HEK293 (cell line): Measurements from ENCODE around the gene AMN.

Experiments
- CTCF ChIA-PET: fragments of 350-600 bp; formaldehyde crosslinking; extraction: SDS; loops from one replicate; lab custom pipeline; 2021; ENCODE audit warnings: antibody characterized with exemption; lab: Yijun Ruan, JAX
- POLR2A ChIA-PET: fragments of 300-600 bp; formaldehyde crosslinking; extraction: SDS; loops from one replicate; lab custom pipeline; 2020; ENCODE audit warnings: antibody characterized with exemption, inconsistent platforms; lab: Yijun Ruan, JAX
- H3K27ac ChIP-seq: fragments of 200-500 bp; sonication (Bioruptor generic); 2 replicates; pipeline ENCODE4 v1.5.1; 2014; ENCODE audit warnings: low read depth, low read length, control low read depth, inconsistent platforms; ENCODE audit errors: extremely low read depth
- H3K36me3 ChIP-seq, 2 experiments: fragments of 200-500 bp in 1 of 2; sonication (Bioruptor generic) in 1 of 2; 1 replicate in 1 of 2; 2 replicates in 1 of 2; pipeline ENCODE4 v1.5.1; 2014 to 2017; ENCODE audit warnings: inconsistent platforms in 2 of 2, low read length in 2 of 2; ENCODE audit not compliant: control insufficient read depth in 2 of 2, insufficient read depth in 1 of 2
- H3K4me1 ChIP-seq: fragments of 200-500 bp; sonication (Bioruptor generic); 2 replicates; pipeline ENCODE4 v1.5.1; 2014; ENCODE audit warnings: mild to moderate bottlenecking, low read length, inconsistent platforms; ENCODE audit not compliant: control insufficient read depth, insufficient read depth
- H3K4me3 ChIP-seq: 2 replicates; pipeline ENCODE4 v1.5.1; 2011; ENCODE audit warnings: low read depth, mild to moderate bottlenecking, control low read depth, low read length, moderate library complexity
- H3K9me3 ChIP-seq: fragments of 200-500 bp; sonication (Bioruptor generic); 2 replicates; pipeline ENCODE4 v1.5.1; 2014; ENCODE audit warnings: low read depth, low read length, inconsistent platforms; ENCODE audit not compliant: control insufficient read depth, insufficient read depth
- PBX3 ChIP-seq: sonication (generic); formaldehyde crosslinking; IDR thresholded peaks from 2 replicates; pipeline ENCODE4 v1.8.1; 2022; ENCODE audit warnings: mild to moderate bottlenecking, moderate library complexity, missing genetic modification reagents
- PRDM10 ChIP-seq: fragments of 450-650 bp; formaldehyde crosslinking; IDR thresholded peaks from 2 replicates; pipeline ENCODE4 v1.5.1; 2016; ENCODE audit warnings: missing biosample characterization, missing genetic modification characterization
- SP2 ChIP-seq: fragments of 450-650 bp; formaldehyde crosslinking; IDR thresholded peaks from 2 replicates; pipeline ENCODE4 v1.5.1; 2016; ENCODE audit warnings: missing biosample characterization, missing genetic modification characterization
- ZBTB6 ChIP-seq: fragments of 450-650 bp; formaldehyde crosslinking; IDR thresholded peaks from 2 replicates; pipeline ENCODE4 v1.5.1; 2017; ENCODE audit warnings: missing biosample characterization, missing genetic modification characterization
- ZBTB8A ChIP-seq: fragments of 450-650 bp; formaldehyde crosslinking; IDR thresholded peaks from 2 replicates; pipeline ENCODE4 v1.5.1; 2016; ENCODE audit warnings: missing biosample characterization, missing genetic modification characterization
- ZFP37 ChIP-seq: fragments of 450-650 bp; formaldehyde crosslinking; IDR thresholded peaks from 2 replicates; pipeline ENCODE4 v1.5.1; 2016; ENCODE audit warnings: missing biosample characterization, missing genetic modification characterization
- ZFP41 ChIP-seq: fragments of 450-650 bp; formaldehyde crosslinking; IDR thresholded peaks from 2 replicates; pipeline ENCODE4 v1.5.1; 2016; ENCODE audit warnings: missing biosample characterization, missing genetic modification characterization, borderline replicate concordance
- ZNF426 ChIP-seq: fragments of 450-650 bp; formaldehyde crosslinking; IDR thresholded peaks from 2 replicates; pipeline ENCODE4 v1.5.1; 2017; ENCODE audit warnings: missing biosample characterization, missing genetic modification characterization, mild to moderate bottlenecking, inconsistent platforms, moderate library complexity
- ZNF48 ChIP-seq: fragments of 450-650 bp; formaldehyde crosslinking; IDR thresholded peaks from 2 replicates; pipeline ENCODE4 v1.5.1; 2016; ENCODE audit warnings: missing biosample characterization, missing genetic modification characterization
- ZNF518A ChIP-seq: fragments of 450-650 bp; formaldehyde crosslinking; conservative IDR thresholded peaks from 2 replicates; pipeline ENCODE4 v1.5.1; 2016; ENCODE audit warnings: low read depth, missing biosample characterization, missing genetic modification characterization

AMN gene

GRCh38 chr14:102930138-102930752 lies 7.8 kb downstream of the AMN start (continued):
- TF ChIP-seq ZBTB6 (tag by site-specific recombination) = no peak
- TF ChIP-seq ZNF518A (tag by site-specific recombination) = no peak
- no peak for TF ChIP-seq ZNF426 (tag by site-specific recombination)
- TF ChIP-seq SP2 (tag by site-specific recombination) = no peak
- TF ChIP-seq ZNF48 (tag by site-specific recombination) = no peak
- TF ChIP-seq PBX3 (CRISPR knock-in tag) = no peak
- TF ChIP-seq, all 188 proteins: peak for 0

DNA sequence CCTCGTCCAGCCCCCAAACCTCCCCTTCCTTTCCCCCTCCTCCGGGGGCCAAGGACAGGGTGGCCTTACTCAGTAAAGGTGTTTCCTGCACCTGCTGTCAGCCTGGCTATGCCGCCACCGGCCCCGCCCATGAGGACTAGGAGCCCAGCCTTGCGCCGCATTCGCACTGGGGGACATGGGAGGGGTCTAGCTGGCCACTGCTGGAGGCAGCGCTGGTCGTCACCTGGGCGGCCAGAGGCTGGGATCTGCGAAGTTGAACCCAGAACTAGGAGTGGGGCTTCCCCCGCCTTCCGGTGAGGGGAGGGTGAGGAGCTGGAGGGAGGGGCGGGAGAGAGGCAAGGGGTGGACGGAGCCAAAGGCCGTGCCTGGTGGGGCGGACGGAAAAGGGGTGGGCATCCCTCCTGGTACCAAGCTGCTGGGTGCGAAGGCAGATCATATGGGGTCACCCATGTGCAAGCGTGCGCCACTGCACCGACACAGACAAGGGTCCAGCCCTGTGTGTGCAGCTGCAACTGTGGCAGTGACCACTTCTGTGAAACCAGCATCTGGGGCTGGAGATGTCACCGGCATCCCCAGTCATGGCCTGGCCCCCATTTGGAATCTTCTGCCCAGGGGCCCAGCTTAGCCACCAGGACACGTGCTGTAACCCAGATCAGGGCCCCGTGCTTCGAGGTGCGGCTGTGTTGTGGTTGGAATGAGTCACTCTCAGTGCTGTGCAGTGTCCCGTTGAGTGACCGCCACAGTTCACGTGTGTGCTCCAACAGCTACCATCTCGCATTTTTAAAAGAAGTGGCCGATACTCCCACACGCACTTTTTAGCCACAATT lies 8.5 kb downstream of the AMN start:
- Histone ChIP-seq H3K4me1 (no peaks in the 10 kb centered on the region), H3K36me3 (peaks cover 0 to 14% of the 10 kb centered on the region in 2 experiments; a peak in 2 of 3 replicates), H3K4me3 (no peak overlapping the region), H3K9me3 (no peaks in the 10 kb centered on the region)
- TF ChIP-seq ZBTB8A (tag by site-specific recombination) (no peak), ZFP37 (tag by site-specific recombination) (no peak), ZFP41 (no peak), PRDM10 (tag by site-specific recombination) (peak; percentile 54)
- TF ChIP-seq, all 188 proteins: peak for 1
- CTCF ChIA-PET = interaction anchor here (0.5 to 0.6 kb wide), 3 partner anchors 75 to 610 kb away, joined by 3 read pairs; no protein-coding TSS in a partner anchor
- POLR2A ChIA-PET = no interaction called here
- H3K27ac ChIP-seq = no peak overlapping the region
